HCT116 (cell line): ENCODE results near the gene ZEB2. TPM values are rescaled to one million over a fixed set of nuclear protein-coding genes. Genes with fewer than 3 reads are reported as not detected.

Experiments used
- ATAC-seq: fragments of 200-7000 bp; cut with Tn5 transposase; 2 replicates; pipeline ENCODE4 v1.9.1; 2020; ENCODE audit warnings: mild to moderate bottlenecking, moderate library complexity
- BruUV-seq: library from RNA; stranded (reverse); fragments of 400-500 nt; replicated peaks from 2 replicates; lab custom pipeline; 2021; lab: Mats Ljungman, UMichigan
- CTCF ChIA-PET: fragments of 300-600 bp; sonication (Branson Sonifier 250); formaldehyde crosslinking; loops from one replicate; lab custom pipeline; 2021; ENCODE audit warnings: antibody characterized with exemption; lab: Charles Lee
- POLR2A ChIA-PET: fragments of 300-600, 350-600 bp; sonication (Branson Sonifier 250); formaldehyde crosslinking; loops from one replicate; lab custom pipeline; 2021; ENCODE audit warnings: antibody characterized with exemption; lab: Charles Lee
- RAD21 ChIA-PET, 2 experiments: fragments of 300-600 bp; sonication (Branson Sonifier 250); formaldehyde crosslinking; loops; one replicate each; lab custom pipeline; 2023; ENCODE audit warnings: low total read pairs in 2 of 2; ENCODE audit not compliant: uncharacterized antibody in 2 of 2, unreplicated experiment in 2 of 2, low non-redundant PET in 1 of 2; lab: Charles Lee
- DNase-seq: peaks from one replicate; pipeline ENCODE4 v3.0.0-alpha.2; 2010; ENCODE audit warnings: low read depth, low spot score
- H2AFZ ChIP-seq: fragments of 200-600 bp; shearing (Covaris generic), sonication (generic); 2 replicates; pipeline ENCODE4 v1.6.1; 2017; ENCODE audit warnings: low read depth, mixed run types, mixed read lengths, antibody characterized with exemption, low read length; ENCODE audit not compliant: poor library complexity, severe bottlenecking
- H3K27ac ChIP-seq: 2 replicates; pipeline ENCODE4 v1.5.1; 2012; ENCODE audit warnings: low read depth, low read length
- H3K27me3 ChIP-seq: fragments of 200-600 bp; sonication (generic); 2 replicates; pipeline ENCODE4 v1.6.1; 2016; ENCODE audit warnings: mixed run types, low read length, mixed read lengths; ENCODE audit not compliant: insufficient read depth
- H3K36me3 ChIP-seq, 2 experiments: fragments of 200-500 bp in 1 of 2; fragments of 200-600 bp in 1 of 2; sonication (Bioruptor generic) in 1 of 2; sonication (generic) in 1 of 2; 2 replicates each; pipeline versions ENCODE4 v1.5.1 to v1.6.1; 2014 to 2016; ENCODE audit warnings: low read length in 2 of 2, inconsistent platforms in 1 of 2, mixed read lengths in 1 of 2, mixed run types in 1 of 2; ENCODE audit not compliant: insufficient read depth in 2 of 2, control insufficient read depth in 1 of 2
- H3K4me1 ChIP-seq, 2 experiments: fragments of 200-600 bp in 1 of 2; sonication (generic) in 1 of 2; 2 replicates each; pipeline versions ENCODE4 v1.5.1 to v1.6.1; 2012 to 2017; ENCODE audit warnings: low read length in 2 of 2, inconsistent platforms in 1 of 2, mild to moderate bottlenecking in 1 of 2, mixed read lengths in 1 of 2, mixed run types in 1 of 2, moderate library complexity in 1 of 2; ENCODE audit not compliant: insufficient read depth in 2 of 2, control insufficient read depth in 1 of 2
- H3K4me2 ChIP-seq: fragments of 200-600 bp; sonication (generic); 2 replicates; pipeline ENCODE4 v1.6.1; 2017; ENCODE audit warnings: mixed run types, low read length, mixed read lengths
- H3K4me3 ChIP-seq, 2 experiments: fragments of 200-600 bp in 1 of 2; sonication (generic) in 1 of 2; replicated peaks in 1 of 2; 2 replicates each; pipeline ENCODE4 v1.5.1; 2011 to 2016; ENCODE audit warnings: low read length in 2 of 2, control low read depth in 1 of 2, low read depth in 1 of 2, mild to moderate bottlenecking in 1 of 2, mixed read lengths in 1 of 2, mixed run types in 1 of 2
- H3K79me2 ChIP-seq: fragments of 200-600 bp; sonication (generic); 2 replicates; pipeline ENCODE4 v1.6.1; 2017; ENCODE audit warnings: mild to moderate bottlenecking, mixed run types, low read length, moderate library complexity, mixed read lengths; ENCODE audit not compliant: insufficient read depth
- H3K9ac ChIP-seq: fragments of 200-600 bp; sonication (generic); 2 replicates; pipeline ENCODE4 v1.6.1; 2016; ENCODE audit warnings: low read length, mixed read lengths
- H3K9me2 ChIP-seq: fragments of 200-600 bp; sonication (generic), shearing (Covaris generic); 2 replicates; pipeline ENCODE4 v1.6.1; 2017; ENCODE audit warnings: mixed run types, mild to moderate bottlenecking, moderate library complexity; ENCODE audit not compliant: insufficient read depth
- H3K9me3 ChIP-seq, 2 experiments: fragments of 200-500 bp in 1 of 2; fragments of 200-600 bp in 1 of 2; sonication (Bioruptor generic) in 1 of 2; sonication (generic) in 1 of 2; 2 replicates each; pipeline ENCODE4 v1.6.1; 2014 to 2017; ENCODE audit warnings: low read length in 2 of 2, mixed read lengths in 2 of 2, inconsistent platforms in 1 of 2, low read depth in 1 of 2, mild to moderate bottlenecking in 1 of 2, mixed run types in 1 of 2, moderate library complexity in 1 of 2; ENCODE audit not compliant: control insufficient read depth in 1 of 2, insufficient read depth in 1 of 2
- H4K20me1 ChIP-seq: fragments of 200-600 bp; sonication (generic), shearing (Covaris generic); 2 replicates; pipeline ENCODE4 v1.6.1; 2017; ENCODE audit warnings: mixed run types, mild to moderate bottlenecking, moderate library complexity; ENCODE audit not compliant: insufficient read depth
- CBX3 ChIP-seq: IDR thresholded peaks from 2 replicates; pipeline ENCODE4 v1.6.1; 2012; ENCODE audit warnings: low read depth
- ELF1 ChIP-seq: IDR thresholded peaks from 2 replicates; pipeline ENCODE4 v1.6.1; 2012; ENCODE audit warnings: low read depth, borderline replicate concordance
- EZH2 ChIP-seq: fragments of 200-600 bp; sonication (generic); IDR thresholded peaks from 2 replicates; pipeline ENCODE4 v1.6.1; 2017; ENCODE audit warnings: antibody characterized with exemption, mixed run types
- FOSL1 ChIP-seq: IDR thresholded peaks from 2 replicates; pipeline ENCODE4 v1.6.1; 2012; ENCODE audit warnings: low read depth
- JUND ChIP-seq: IDR thresholded peaks from 2 replicates; pipeline ENCODE4 v1.6.1; 2012
- POLR2AphosphoS5 ChIP-seq: IDR thresholded peaks from 2 replicates; pipeline ENCODE4 v1.6.1; 2011; ENCODE audit warnings: mild to moderate bottlenecking, low read depth, low read length, moderate library complexity
- SIN3A ChIP-seq: IDR thresholded peaks from 2 replicates; pipeline ENCODE4 v1.6.1; 2012; ENCODE audit warnings: low read depth
- SRF ChIP-seq: IDR thresholded peaks from 2 replicates; pipeline ENCODE4 v1.6.1; 2012; ENCODE audit warnings: low read depth
- intact Hi-C: fragments of 100-400 bp; cut with micrococcal nuclease; formaldehyde crosslinking; loops from 2 replicates; pipeline ENCODE4 v1.10.0; 2022
- total RNA-seq: library from RNA; stranded (reverse); gene quantifications from one replicate; pipeline ENCODE4 v1.2.1, GENCODE V29; 2021; ENCODE audit not compliant: unreplicated experiment
- TF ChIP-seq, protein P1 (sequence below): IDR thresholded peaks from 2 replicates; pipeline ENCODE4 v1.6.1; 2012; ENCODE audit warnings: low read depth
- TF ChIP-seq, protein P2 (sequence below): IDR thresholded peaks from 2 replicates; pipeline ENCODE4 v1.6.1; 2012
- TF ChIP-seq, protein P3 (sequence below): IDR thresholded peaks from 2 replicates; pipeline ENCODE4 v1.6.1; 2012

The ZEB2 gene
- total RNA-seq, 1 experiment from 2014 or later = 0.81 TPM

DNA sequence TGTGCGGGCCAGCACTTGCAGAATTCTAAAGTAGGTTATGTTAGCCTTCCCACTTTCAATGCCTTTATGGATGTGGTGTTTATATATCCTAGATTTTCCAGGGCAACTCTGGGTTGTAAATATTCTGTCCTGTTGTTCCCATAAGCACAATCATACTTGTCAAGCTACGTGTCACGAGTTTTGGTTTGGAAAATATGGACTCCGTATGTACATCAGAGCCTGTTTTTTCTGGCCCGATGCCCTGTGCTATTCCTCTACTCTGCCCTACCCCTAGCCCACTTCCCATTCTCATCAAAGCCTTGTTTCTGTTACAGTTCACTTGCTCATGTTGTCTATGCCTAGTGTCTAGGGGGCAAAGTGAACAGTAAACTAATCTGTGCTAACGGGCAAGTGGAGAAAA, 27.0 kb upstream of the ZEB2 start:
- no peak overlapping the region for H2AFZ ChIP-seq
- POLR2A ChIA-PET = no interaction called here

DNA sequence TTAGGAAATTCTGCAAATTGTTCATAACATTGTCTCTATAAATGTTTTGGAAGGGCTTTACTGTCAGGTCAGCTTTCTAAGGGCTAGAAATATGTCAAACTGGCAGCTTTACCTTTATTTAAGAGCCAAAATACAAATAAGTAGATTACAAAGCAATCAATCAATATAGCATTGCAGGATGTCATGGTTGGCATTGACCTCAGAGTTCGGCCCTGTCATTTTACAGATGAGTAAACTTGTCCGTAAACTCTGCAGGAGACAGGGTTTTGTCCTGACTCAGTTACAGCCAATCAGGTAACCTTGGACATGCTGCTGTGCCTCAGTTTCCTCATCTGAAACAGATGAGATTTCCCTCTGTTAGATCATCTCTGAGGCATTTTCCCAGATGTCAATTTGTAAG, 25.9 kb upstream of the ZEB2 start:
- H3K9me2 ChIP-seq = no peaks in the 10 kb centered on the region
- CTCF ChIA-PET = no interaction called here
- POLR2A ChIA-PET = no interaction called here

More for the DNA sequence above, 27.0 kb upstream of the ZEB2 start:
- Histone ChIP-seq H3K27me3 (no peaks in the 10 kb centered on the region), H3K79me2 (no peaks in the 10 kb centered on the region), H3K27ac (no peak overlapping the region), H3K36me3 (no peaks in the 10 kb centered on the region), H3K4me3 (no peak overlapping the region), H3K4me2 (no peak overlapping the region), H3K9me2 (no peaks in the 10 kb centered on the region), H3K9ac (no peak overlapping the region), H4K20me1 (no peaks in the 10 kb centered on the region), H3K4me1 (no peaks in the 10 kb centered on the region), H3K9me3 (no peaks in the 10 kb centered on the region)
- no peak for DNase-seq
- ATAC-seq = no peak
- intact Hi-C loops = no loop called here
- ChIA-PET RAD21 (no interaction called here), CTCF (no interaction called here)
- BruUV-seq = no TSS peak
- TF ChIP-seq, protein P1, sequence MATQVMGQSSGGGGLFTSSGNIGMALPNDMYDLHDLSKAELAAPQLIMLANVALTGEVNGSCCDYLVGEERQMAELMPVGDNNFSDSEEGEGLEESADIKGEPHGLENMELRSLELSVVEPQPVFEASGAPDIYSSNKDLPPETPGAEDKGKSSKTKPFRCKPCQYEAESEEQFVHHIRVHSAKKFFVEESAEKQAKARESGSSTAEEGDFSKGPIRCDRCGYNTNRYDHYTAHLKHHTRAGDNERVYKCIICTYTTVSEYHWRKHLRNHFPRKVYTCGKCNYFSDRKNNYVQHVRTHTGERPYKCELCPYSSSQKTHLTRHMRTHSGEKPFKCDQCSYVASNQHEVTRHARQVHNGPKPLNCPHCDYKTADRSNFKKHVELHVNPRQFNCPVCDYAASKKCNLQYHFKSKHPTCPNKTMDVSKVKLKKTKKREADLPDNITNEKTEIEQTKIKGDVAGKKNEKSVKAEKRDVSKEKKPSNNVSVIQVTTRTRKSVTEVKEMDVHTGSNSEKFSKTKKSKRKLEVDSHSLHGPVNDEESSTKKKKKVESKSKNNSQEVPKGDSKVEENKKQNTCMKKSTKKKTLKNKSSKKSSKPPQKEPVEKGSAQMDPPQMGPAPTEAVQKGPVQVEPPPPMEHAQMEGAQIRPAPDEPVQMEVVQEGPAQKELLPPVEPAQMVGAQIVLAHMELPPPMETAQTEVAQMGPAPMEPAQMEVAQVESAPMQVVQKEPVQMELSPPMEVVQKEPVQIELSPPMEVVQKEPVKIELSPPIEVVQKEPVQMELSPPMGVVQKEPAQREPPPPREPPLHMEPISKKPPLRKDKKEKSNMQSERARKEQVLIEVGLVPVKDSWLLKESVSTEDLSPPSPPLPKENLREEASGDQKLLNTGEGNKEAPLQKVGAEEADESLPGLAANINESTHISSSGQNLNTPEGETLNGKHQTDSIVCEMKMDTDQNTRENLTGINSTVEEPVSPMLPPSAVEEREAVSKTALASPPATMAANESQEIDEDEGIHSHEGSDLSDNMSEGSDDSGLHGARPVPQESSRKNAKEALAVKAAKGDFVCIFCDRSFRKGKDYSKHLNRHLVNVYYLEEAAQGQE = no peak
- no peak for TF ChIP-seq JUND

More for the DNA sequence above, 25.9 kb upstream of the ZEB2 start:
- BruUV-seq = no TSS peak
- H3K4me2 ChIP-seq = no peak overlapping the region
- no peak for ATAC-seq
- H3K27ac ChIP-seq = no peak overlapping the region
- TF ChIP-seq CBX3 = no peak
- TF ChIP-seq, protein P2, sequence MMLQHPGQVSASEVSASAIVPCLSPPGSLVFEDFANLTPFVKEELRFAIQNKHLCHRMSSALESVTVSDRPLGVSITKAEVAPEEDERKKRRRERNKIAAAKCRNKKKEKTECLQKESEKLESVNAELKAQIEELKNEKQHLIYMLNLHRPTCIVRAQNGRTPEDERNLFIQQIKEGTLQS = no peak
- no peak for TF ChIP-seq EZH2
- no peak for TF ChIP-seq ELF1
- no peak for TF ChIP-seq FOSL1
- no peak for TF ChIP-seq SRF
- TF ChIP-seq, protein P3, sequence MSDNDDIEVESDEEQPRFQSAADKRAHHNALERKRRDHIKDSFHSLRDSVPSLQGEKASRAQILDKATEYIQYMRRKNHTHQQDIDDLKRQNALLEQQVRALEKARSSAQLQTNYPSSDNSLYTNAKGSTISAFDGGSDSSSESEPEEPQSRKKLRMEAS = no peak
- no peak for TF ChIP-seq SIN3A
- TF ChIP-seq POLR2AphosphoS5 = no peak
- TF ChIP-seq, all 23 proteins: peak for 0
- Histone ChIP-seq H4K20me1 (no peaks in the 10 kb centered on the region), H3K79me2 (no peaks in the 10 kb centered on the region), H2AFZ (no peak overlapping the region), H3K36me3 (no peaks in the 10 kb centered on the region), H3K9ac (no peak overlapping the region), H3K4me3 (no peak overlapping the region), H3K4me1 (no peaks in the 10 kb centered on the region), H3K9me3 (no peaks in the 10 kb centered on the region), H3K27me3 (no peaks in the 10 kb centered on the region)
- RAD21 ChIA-PET = no interaction called here
- intact Hi-C loops = no loop called here
- no peak for DNase-seq
